ENCODE results near the gene PLOD1.

The PLOD1 gene

DNA sequence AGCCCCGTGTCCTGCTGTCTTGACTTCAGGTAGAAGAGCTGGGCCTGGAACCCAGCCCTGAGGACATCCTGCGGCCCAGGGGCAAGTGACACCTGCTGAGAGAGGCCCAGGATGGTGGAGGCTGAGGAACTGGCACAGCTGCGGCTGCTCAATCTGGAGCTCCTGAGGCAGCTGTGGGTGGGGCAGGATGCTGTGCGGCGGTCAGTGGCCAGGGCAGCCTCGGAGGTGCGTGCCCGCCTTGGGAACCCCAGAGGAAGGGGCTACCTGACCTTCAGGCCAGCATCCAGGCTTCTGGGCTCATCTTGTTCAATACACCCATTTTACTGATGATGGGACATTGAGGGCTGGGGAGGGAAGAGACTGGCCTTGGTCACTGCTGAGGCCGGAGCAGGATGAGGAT, 87.1 kb downstream of the PLOD1 start:
- TF ChIP-seq ZBTB26 (tag by site-specific recombination; optimal IDR thresholded peaks at IDR 0.05), result no peak
- no peak for TF ChIP-seq ZNF221 (tag by site-specific recombination; IDR thresholded peaks at IDR 0.05; ENCODE audit: borderline replicate concordance)
- no peak for TF ChIP-seq SALL2 (tag by site-specific recombination; IDR thresholded peaks at IDR 0.05; ENCODE audit: borderline replicate concordance)
- TF ChIP-seq ZNF623 (tag by site-specific recombination; IDR thresholded peaks at IDR 0.05), result no peak
- TF ChIP-seq, protein P1, sequence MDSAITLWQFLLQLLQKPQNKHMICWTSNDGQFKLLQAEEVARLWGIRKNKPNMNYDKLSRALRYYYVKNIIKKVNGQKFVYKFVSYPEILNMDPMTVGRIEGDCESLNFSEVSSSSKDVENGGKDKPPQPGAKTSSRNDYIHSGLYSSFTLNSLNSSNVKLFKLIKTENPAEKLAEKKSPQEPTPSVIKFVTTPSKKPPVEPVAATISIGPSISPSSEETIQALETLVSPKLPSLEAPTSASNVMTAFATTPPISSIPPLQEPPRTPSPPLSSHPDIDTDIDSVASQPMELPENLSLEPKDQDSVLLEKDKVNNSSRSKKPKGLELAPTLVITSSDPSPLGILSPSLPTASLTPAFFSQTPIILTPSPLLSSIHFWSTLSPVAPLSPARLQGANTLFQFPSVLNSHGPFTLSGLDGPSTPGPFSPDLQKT (IDR thresholded peaks at IDR 0.05; ENCODE audit: borderline replicate concordance, low read depth, low read length), result no peak
- no peak for TF ChIP-seq ZNF645 (tag by site-specific recombination; IDR thresholded peaks at IDR 0.05)
- TF ChIP-seq ZNF266 (tag by site-specific recombination; IDR thresholded peaks at IDR 0.05; ENCODE audit: low read depth), result no peak
- TF ChIP-seq PRDM2 (tag by site-specific recombination; IDR thresholded peaks at IDR 0.05; ENCODE audit: borderline replicate concordance), result no peak
- no peak for TF ChIP-seq ZNF830 (tag by site-specific recombination; IDR thresholded peaks at IDR 0.05; ENCODE audit: low read depth)
- no peak for TF ChIP-seq ZNF433 (tag by site-specific recombination; IDR thresholded peaks at IDR 0.05; ENCODE audit: low read depth)
- no peak for TF ChIP-seq ZNF768 (tag by site-specific recombination; IDR thresholded peaks at IDR 0.05)
- TF ChIP-seq ZSCAN16 (tag by site-specific recombination; IDR thresholded peaks at IDR 0.05), result no peak
- TF ChIP-seq ZNF37A (tag by site-specific recombination; IDR thresholded peaks at IDR 0.05), result no peak
- TF ChIP-seq ZNF248 (tag by site-specific recombination; IDR thresholded peaks at IDR 0.05), result no peak
- no peak for TF ChIP-seq ZBTB1 (tag by site-specific recombination; IDR thresholded peaks at IDR 0.05)
- no peak for TF ChIP-seq ZNF624 (tag by site-specific recombination; IDR thresholded peaks at IDR 0.05)
- TF ChIP-seq PRDM6 (tag by site-specific recombination; IDR thresholded peaks at IDR 0.05), result no peak
- no peak for TF ChIP-seq REPIN1 (tag by site-specific recombination; IDR thresholded peaks at IDR 0.05; ENCODE audit: low read depth)
- no peak for TF ChIP-seq ZSCAN23 (tag by site-specific recombination; IDR thresholded peaks at IDR 0.05)
- TF ChIP-seq ZNF423 (tag by site-specific recombination; IDR thresholded peaks at IDR 0.05), result no peak
- Histone ChIP-seq H3K4me1 (ENCODE audit: control insufficient read depth, insufficient read depth, low read length) (no peaks in the 10 kb centered on the region), H3K27ac (ENCODE audit: extremely low read depth, low read depth, low read length) (no peak overlapping the region), H3K36me3 (ENCODE audit: control insufficient read depth in 2 of 2, insufficient read depth in 1 of 2, low read length in 2 of 2) (peaks cover 3 to 48% of the 10 kb centered on the region in 2 experiments; a peak in 2 of 3 replicates), H3K9me3 (ENCODE audit: control insufficient read depth, insufficient read depth, low read depth, low read length) (no peaks in the 10 kb centered on the region), H3K4me3 (ENCODE audit: low read depth, low read length) (no peak overlapping the region)
- ChIA-PET CTCF (no interaction called here), POLR2A (no interaction called here)
